B cell (primary cell): ENCODE measurements around the gene VWA8. TPM values are rescaled to one million over a fixed set of nuclear protein-coding genes. Genes with fewer than 3 reads are reported as not detected.
"Not testable (repeated sequence)": the region's sequence is repeated elsewhere in the genome, so short reads cannot be mapped to it uniquely, and the experiment has no call there.

Experiments used
- ATAC-seq: fragments of 200-7000 bp; cut with Tn5 transposase; one replicate; pipeline ENCODE4 v1.10.0; 2021; ENCODE audit warnings: low read depth, mild to moderate bottlenecking, moderate number of reproducible peaks, moderate library complexity
- CTCF ChIA-PET: fragments of 350-600 bp; sonication (Branson Sonifier 250); formaldehyde crosslinking; loops from one replicate; lab custom pipeline; 2021; ENCODE audit warnings: antibody characterized with exemption, inconsistent platforms; lab: Charles Lee
- POLR2A ChIA-PET: fragments of 350-600 bp; sonication (Branson Sonifier 250); formaldehyde crosslinking; loops from one replicate; lab custom pipeline; 2021; ENCODE audit warnings: antibody characterized with exemption; lab: Charles Lee
- DNase-seq: peaks from one replicate; pipeline ENCODE4 v3.0.0; 2013
- H2AFZ ChIP-seq: 2 replicates; pipeline ENCODE4 v1.6.1; 2012; ENCODE audit warnings: mild to moderate bottlenecking, low read depth, low read length; ENCODE audit not compliant: insufficient read depth, poor library complexity, severe bottlenecking
- H3K27ac ChIP-seq, 2 donors: 1 replicate in 1 of 2; 2 replicates in 1 of 2; pipeline ENCODE4 v1.5.1; 2012 to 2013; ENCODE audit warnings: low read length in 2 of 2, mild to moderate bottlenecking in 2 of 2, moderate library complexity in 1 of 2
- H3K27me3 ChIP-seq, 4 experiments: fragments of 200-600 bp in 1 of 4; sonication (generic) in 1 of 4; replicated peaks in 1 of 4; 1 replicate in 2 of 4; 2 replicates in 2 of 4; pipeline versions ENCODE4 v1.6.1 to v1.7.0; 2013 to 2016; ENCODE audit warnings: low read length in 3 of 4, mild to moderate bottlenecking in 2 of 4, mixed read lengths in 1 of 4, moderate library complexity in 1 of 4; ENCODE audit not compliant: insufficient read depth in 4 of 4, control insufficient read depth in 3 of 4; ENCODE audit errors: control extremely low read depth in 1 of 4
- H3K36me3 ChIP-seq, 2 experiments: replicated peaks in 1 of 2; 1 replicate in 1 of 2; 2 replicates in 1 of 2; pipeline versions ENCODE4 v1.6.1 to v1.7.1; 2013; ENCODE audit warnings: low read length in 1 of 2; ENCODE audit not compliant: insufficient read depth in 2 of 2, control insufficient read depth in 1 of 2; ENCODE audit errors: control extremely low read depth in 1 of 2, extremely low read depth in 1 of 2
- H3K4me1 ChIP-seq, 2 donors: fragments of 200-600 bp in 1 of 2; sonication (generic) in 1 of 2; 1 replicate in 1 of 2; 2 replicates in 1 of 2; pipeline versions ENCODE4 v1.5.1 to v1.6.1; 2013 to 2017; ENCODE audit warnings: low read length in 2 of 2; ENCODE audit not compliant: control insufficient read depth in 2 of 2, insufficient read depth in 2 of 2
- H3K4me2 ChIP-seq: replicated peaks from 2 replicates; pipeline ENCODE3; 2012; ENCODE audit warnings: mild to moderate bottlenecking, low read depth, low read length; ENCODE audit not compliant: poor library complexity, severe bottlenecking
- H3K4me3 ChIP-seq, 5 experiments: fragments of 200-600 bp in 1 of 5; sonication (generic) in 1 of 5; 1 replicate in 3 of 5; 2 replicates in 2 of 5; pipeline versions ENCODE4 v1.5.1 to v1.7.0; 2011 to 2016; ENCODE audit warnings: low read length in 4 of 5, mild to moderate bottlenecking in 4 of 5, low read depth in 2 of 5, control low read depth in 1 of 5, moderate library complexity in 1 of 5; ENCODE audit not compliant: insufficient read depth in 1 of 5; ENCODE audit errors: control extremely low read depth in 1 of 5, extremely low read depth in 1 of 5
- H3K79me2 ChIP-seq: fragments of 200-600 bp; sonication (generic); one replicate; pipeline ENCODE4 v1.6.0; 2016; ENCODE audit warnings: low read length; ENCODE audit not compliant: control insufficient read depth, insufficient read depth
- H3K9ac ChIP-seq: fragments of 200-600 bp; sonication (generic); 2 replicates; pipeline ENCODE4 v1.6.1; 2017; ENCODE audit warnings: mild to moderate bottlenecking, low read length, moderate library complexity
- H3K9me3 ChIP-seq, 3 donors: one replicate each; pipeline versions ENCODE4 v1.6.1 to v1.7.1; 2013; ENCODE audit warnings: low read length in 2 of 3; ENCODE audit not compliant: control insufficient read depth in 2 of 3, insufficient read depth in 1 of 3; ENCODE audit errors: control extremely low read depth in 1 of 3
- H4K20me1 ChIP-seq: 2 replicates; pipeline ENCODE4 v1.6.0; 2012; ENCODE audit warnings: mild to moderate bottlenecking, low read length; ENCODE audit not compliant: insufficient read depth, control insufficient read depth, poor library complexity, severe bottlenecking
- H3K27ac Mint-ChIP-seq: one replicate; pipeline ENCODE4 v1.8.0; 2021; ENCODE audit warnings: mixed read lengths
- H3K27me3 Mint-ChIP-seq: one replicate; pipeline ENCODE4 v1.8.0; 2021; ENCODE audit warnings: mixed read lengths
- H3K4me1 Mint-ChIP-seq: one replicate; pipeline ENCODE4 v1.8.0; 2021; ENCODE audit warnings: mixed read lengths
- H3K4me3 Mint-ChIP-seq: one replicate; pipeline ENCODE4 v1.8.0; 2021; ENCODE audit warnings: mixed read lengths
- H3K9me3 Mint-ChIP-seq: one replicate; pipeline ENCODE4 v1.8.0; 2022; ENCODE audit warnings: mixed read lengths; ENCODE audit not compliant: insufficient read depth
- EZH2 ChIP-seq: IDR thresholded peaks from 2 replicates; pipeline ENCODE4 v1.6.1; 2012; ENCODE audit warnings: borderline replicate concordance, low read depth, mild to moderate bottlenecking, moderate library complexity, low read length; ENCODE audit not compliant: insufficient read depth, poor library complexity, severe bottlenecking
- WGBS: methylation state at CpG from one replicate; pipeline ENCODE4 v1.1.5; 2013; ENCODE audit warnings: missing lambda C conversion rate; ENCODE audit not compliant: insufficient coverage; 5-methylcytosine and 5-hydroxymethylcytosine counted together
- intact Hi-C: fragments of 100-400 bp; cut with micrococcal nuclease; formaldehyde crosslinking; loops from one replicate; pipeline ENCODE4 v1.10.0; 2022
- polyA plus RNA-seq: library from polyadenylated mRNA; depleted of rRNA; stranded (reverse); fragments of >200 nt; gene quantifications from 2 replicates; pipeline ENCODE4 v1.2.3, GENCODE V29; 2012
- total RNA-seq, 2 donors: library from RNA; stranded (reverse); fragments of 120-200 nt in 1 of 2; gene quantifications; 1 replicate in 1 of 2; 2 replicates in 1 of 2; pipeline versions ENCODE4 v1.2.3 to v1.2.4, GENCODE V29; 2013 to 2022
- TF ChIP-seq, protein P1 (sequence below): fragments of 200-600 bp; IDR thresholded peaks from one replicate; pipeline ENCODE4 v1.8.0; 2022; ENCODE audit warnings: antibody characterized with exemption, mild to moderate bottlenecking

The VWA8 gene
- total and polyA plus RNA-seq, 2 donors (not counting 1 experiment from before 2014, with no cell fraction given): 6.0 to 19.7 TPM

DNA sequence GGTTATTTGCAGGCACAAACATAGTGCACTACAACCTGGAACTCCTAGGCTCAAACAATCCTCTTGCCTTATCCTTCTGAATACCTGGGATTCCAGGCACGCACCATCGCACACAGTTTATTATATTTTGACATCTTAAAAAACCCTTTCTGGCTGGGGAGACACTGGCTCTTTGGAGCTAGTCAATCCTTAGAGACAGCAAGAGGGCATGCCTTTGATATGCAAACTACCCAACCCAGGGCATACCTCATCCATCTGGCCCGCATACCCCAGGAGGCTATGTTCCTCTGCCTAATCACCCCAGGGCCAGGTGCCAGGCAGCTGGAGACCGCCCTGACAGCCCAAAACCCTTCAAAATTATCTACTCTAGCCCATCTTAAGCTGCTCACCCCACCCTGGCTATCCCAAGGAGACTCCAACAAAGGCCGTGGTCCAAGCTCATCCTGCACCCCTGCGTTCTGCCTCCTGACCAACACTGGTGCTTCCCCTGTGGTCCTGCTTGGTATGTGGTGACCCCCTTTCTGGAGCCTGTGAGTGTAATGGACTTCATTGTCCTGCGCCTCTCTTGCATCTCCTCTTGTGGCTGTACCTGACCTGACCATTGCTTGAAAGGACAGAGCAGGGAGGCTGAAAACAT lies 417.1 kb downstream of the VWA8 start:
- 89% methylated on average over 6 of the region's 7 CpGs for WGBS

DNA sequence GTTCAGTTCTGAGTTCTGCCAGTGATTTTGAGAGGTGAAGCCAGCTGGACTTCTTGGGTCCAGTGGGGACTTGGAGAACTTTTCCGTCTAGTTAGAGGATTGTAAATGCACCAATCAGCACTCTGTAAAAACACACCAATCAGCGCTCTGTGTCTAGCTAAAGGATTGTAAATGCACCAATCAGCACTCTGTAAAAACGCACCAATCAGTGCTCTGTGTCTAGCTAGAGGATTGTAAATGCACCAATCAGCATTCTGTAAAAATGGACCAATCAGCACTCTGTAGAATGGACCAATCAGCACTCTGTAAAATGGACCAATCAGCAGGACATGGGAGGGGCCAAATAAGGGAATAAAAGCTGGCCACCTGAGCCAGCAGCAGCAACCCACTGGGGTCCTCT lies 418.1 kb downstream of the VWA8 start:
- H2AFZ ChIP-seq, H3K27ac Mint-ChIP-seq, H3K4me3 ChIP-seq, H3K27ac ChIP-seq, H3K36me3 ChIP-seq, ATAC-seq, H3K9ac ChIP-seq, H3K27me3 ChIP-seq, H3K4me1 Mint-ChIP-seq, intact Hi-C loops, DNase-seq, H3K9me3 Mint-ChIP-seq, POLR2A ChIA-PET, H4K20me1 ChIP-seq, H3K4me3 Mint-ChIP-seq, H3K27me3 Mint-ChIP-seq, H3K4me1 ChIP-seq, H3K4me2 ChIP-seq, CTCF ChIA-PET, H3K79me2 ChIP-seq: not testable (repeated sequence)
- no CpG with 5 or more reads among the region's 3 CpGs for WGBS
- peaks cover 0 to 12% (median 2%) of the 10 kb centered on the region in 3 donors for H3K9me3 ChIP-seq

More for the DNA sequence above, 417.1 kb downstream of the VWA8 start:
- Histone ChIP-seq H3K27ac (no peak overlapping the region), H3K9ac (no peak overlapping the region), H3K36me3 (no peaks in the 10 kb centered on the region), H3K79me2 (no peaks in the 10 kb centered on the region), H2AFZ (no peak overlapping the region), H3K4me3 (no peak overlapping the region), H3K4me1 (no peaks in the 10 kb centered on the region), H3K27me3 (no peaks in the 10 kb centered on the region), H3K4me2 (no peak overlapping the region), H3K9me3 (peaks cover 0 to 12% (median 2%) of the 10 kb centered on the region in 3 donors), H4K20me1 (no peaks in the 10 kb centered on the region)
- no peak overlapping the region for H3K27ac Mint-ChIP-seq
- intact Hi-C loops: no loop called here
- POLR2A ChIA-PET: no interaction called here
- H3K4me3 Mint-ChIP-seq: no peak overlapping the region
- H3K4me1 Mint-ChIP-seq: no peaks in the 10 kb centered on the region
- CTCF ChIA-PET: no interaction called here
- ATAC-seq (no peak), DNase-seq (no peak)
- peaks cover 8% of the 10 kb centered on the region for H3K27me3 Mint-ChIP-seq
- H3K9me3 Mint-ChIP-seq: no peaks in the 10 kb centered on the region
- TF ChIP-seq, protein P1, sequence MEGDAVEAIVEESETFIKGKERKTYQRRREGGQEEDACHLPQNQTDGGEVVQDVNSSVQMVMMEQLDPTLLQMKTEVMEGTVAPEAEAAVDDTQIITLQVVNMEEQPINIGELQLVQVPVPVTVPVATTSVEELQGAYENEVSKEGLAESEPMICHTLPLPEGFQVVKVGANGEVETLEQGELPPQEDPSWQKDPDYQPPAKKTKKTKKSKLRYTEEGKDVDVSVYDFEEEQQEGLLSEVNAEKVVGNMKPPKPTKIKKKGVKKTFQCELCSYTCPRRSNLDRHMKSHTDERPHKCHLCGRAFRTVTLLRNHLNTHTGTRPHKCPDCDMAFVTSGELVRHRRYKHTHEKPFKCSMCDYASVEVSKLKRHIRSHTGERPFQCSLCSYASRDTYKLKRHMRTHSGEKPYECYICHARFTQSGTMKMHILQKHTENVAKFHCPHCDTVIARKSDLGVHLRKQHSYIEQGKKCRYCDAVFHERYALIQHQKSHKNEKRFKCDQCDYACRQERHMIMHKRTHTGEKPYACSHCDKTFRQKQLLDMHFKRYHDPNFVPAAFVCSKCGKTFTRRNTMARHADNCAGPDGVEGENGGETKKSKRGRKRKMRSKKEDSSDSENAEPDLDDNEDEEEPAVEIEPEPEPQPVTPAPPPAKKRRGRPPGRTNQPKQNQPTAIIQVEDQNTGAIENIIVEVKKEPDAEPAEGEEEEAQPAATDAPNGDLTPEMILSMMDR: no peak
- no peak for TF ChIP-seq EZH2
